IMR-90 (cell line): ENCODE results near the gene MRPL57. TPM values are rescaled to one million over a fixed set of nuclear protein-coding genes. Genes with fewer than 3 reads are reported as not detected.

Experiments used
- ATAC-seq: fragments of 200-7000 bp; cut with Tn5 transposase; 2 replicates; pipeline ENCODE4 v1.9.1; 2020; ENCODE audit warnings: low read depth, mild to moderate bottlenecking, moderate library complexity
- BruUV-seq: library from RNA; stranded (reverse); fragments of 400-500 nt; replicated peaks from 2 replicates; lab custom pipeline; 2021; lab: Mats Ljungman, UMichigan
- CTCF ChIA-PET: fragments of 300-600 bp; formaldehyde crosslinking; extraction: SDS; loops from one replicate; lab custom pipeline; 2021; ENCODE audit warnings: antibody characterized with exemption; lab: Yijun Ruan, JAX
- POLR2A ChIA-PET: fragments of 300-600 bp; sonication (Branson Sonifier 250); formaldehyde crosslinking; loops from one replicate; lab custom pipeline; 2022; ENCODE audit warnings: antibody characterized with exemption; ENCODE audit not compliant: unreplicated experiment; lab: Charles Lee
- DNase-seq: peaks from one replicate; pipeline ENCODE4 v3.0.0; 2013
- H2AFZ ChIP-seq: replicated peaks from 2 replicates; pipeline ENCODE3; 2013; ENCODE audit warnings: low read length, mild to moderate bottlenecking; ENCODE audit not compliant: poor library complexity
- H2AK5ac ChIP-seq: 2 replicates; pipeline ENCODE4 v1.6.1; 2013; ENCODE audit warnings: low read depth, low read length, inconsistent platforms
- H2AK9ac ChIP-seq: replicated peaks from 2 replicates; pipeline ENCODE3; 2013; ENCODE audit warnings: mild to moderate bottlenecking, low read depth, low read length, moderate library complexity; ENCODE audit not compliant: poor library complexity
- H2BK120ac ChIP-seq: 2 replicates; pipeline ENCODE4 v1.6.1; 2013; ENCODE audit warnings: low read depth, low read length, inconsistent platforms
- H2BK15ac ChIP-seq: 3 replicates; pipeline ENCODE4 v1.6.1; 2013; ENCODE audit warnings: low read depth, low read length, inconsistent platforms
- H2BK20ac ChIP-seq: 2 replicates; pipeline ENCODE4 v1.6.1; 2013; ENCODE audit warnings: low read depth, mild to moderate bottlenecking, inconsistent platforms, low read length, moderate library complexity
- H2BK5ac ChIP-seq: 2 replicates; pipeline ENCODE4 v1.6.1; 2013; ENCODE audit warnings: mild to moderate bottlenecking, low read depth, low read length, inconsistent platforms; ENCODE audit not compliant: poor library complexity, severe bottlenecking
- H3K14ac ChIP-seq: replicated peaks from 2 replicates; pipeline ENCODE4 v1.6.1; 2013; ENCODE audit warnings: low read depth, low read length, inconsistent platforms
- H3K18ac ChIP-seq: 2 replicates; pipeline ENCODE4 v1.6.1; 2013; ENCODE audit warnings: low read depth, low read length, control low read depth
- H3K23ac ChIP-seq: 2 replicates; pipeline ENCODE4 v1.6.1; 2013; ENCODE audit warnings: low read depth, low read length, inconsistent platforms
- H3K27ac ChIP-seq: 2 replicates; pipeline ENCODE4 v1.5.1; 2013; ENCODE audit warnings: mild to moderate bottlenecking, control low read depth, low read length; ENCODE audit not compliant: insufficient read depth
- H3K27me3 ChIP-seq: 2 replicates; pipeline ENCODE4 v1.6.1; 2013; ENCODE audit warnings: low read length; ENCODE audit not compliant: control insufficient read depth, insufficient read depth
- H3K36me3 ChIP-seq: 2 replicates; pipeline ENCODE4 v1.6.1; 2013; ENCODE audit warnings: low read length, mixed read lengths; ENCODE audit not compliant: control insufficient read depth, insufficient read depth
- H3K4ac ChIP-seq: 2 replicates; pipeline ENCODE4 v1.6.1; 2013; ENCODE audit warnings: low read depth, low read length, inconsistent platforms
- H3K4me1 ChIP-seq: 2 replicates; pipeline ENCODE4 v1.6.1; 2013; ENCODE audit warnings: low read length, mixed read lengths; ENCODE audit not compliant: control insufficient read depth, insufficient read depth
- H3K4me2 ChIP-seq: 2 replicates; pipeline ENCODE4 v1.6.1; 2013; ENCODE audit warnings: low read depth, mild to moderate bottlenecking, control low read depth, low read length, moderate library complexity
- H3K4me3 ChIP-seq: 2 replicates; pipeline ENCODE4 v1.5.1; 2013; ENCODE audit warnings: low read depth, mild to moderate bottlenecking, control low read depth, low read length, moderate library complexity; ENCODE audit not compliant: insufficient read depth
- H3K56ac ChIP-seq: 2 replicates; pipeline ENCODE4 v1.6.1; 2013; ENCODE audit warnings: low read length, inconsistent platforms; ENCODE audit not compliant: insufficient read depth; ENCODE audit errors: extremely low read depth
- H3K79me1 ChIP-seq, 2 experiments: 2 replicates each; pipeline ENCODE4 v1.6.1; 2013; ENCODE audit warnings: low read length in 2 of 2, inconsistent platforms in 1 of 2, low read depth in 1 of 2
- H3K9ac ChIP-seq: 2 replicates; pipeline ENCODE4 v1.6.1; 2013; ENCODE audit warnings: low read depth, low read length, control low read depth
- H3K9me1 ChIP-seq: 2 replicates; pipeline ENCODE4 v1.6.1; 2013; ENCODE audit warnings: low read length, inconsistent platforms; ENCODE audit not compliant: insufficient read depth
- H3K9me3 ChIP-seq: 2 replicates; pipeline ENCODE4 v1.6.1; 2013; ENCODE audit warnings: low read length; ENCODE audit not compliant: control insufficient read depth, insufficient read depth
- H4K20me1 ChIP-seq: 2 replicates; pipeline ENCODE4 v1.6.1; 2013; ENCODE audit warnings: low read length, inconsistent platforms; ENCODE audit not compliant: insufficient read depth
- H4K5ac ChIP-seq: 2 replicates; pipeline ENCODE4 v1.6.1; 2013; ENCODE audit warnings: mild to moderate bottlenecking, low read depth, low read length, control low read depth
- H4K8ac ChIP-seq, 2 experiments: 2 replicates each; pipeline ENCODE4 v1.6.1; 2013; ENCODE audit warnings: low read depth in 2 of 2, low read length in 2 of 2, control low read depth in 1 of 2, inconsistent platforms in 1 of 2
- H4K91ac ChIP-seq: 2 replicates; pipeline ENCODE4 v1.6.1; 2013; ENCODE audit warnings: low read depth, low read length, inconsistent platforms; ENCODE audit not compliant: insufficient read depth
- BHLHE40 ChIP-seq: fragments of 150-350 bp; IDR thresholded peaks from 2 replicates; pipeline ENCODE4 v1.6.1; 2016; ENCODE audit warnings: mild to moderate bottlenecking, low read depth, low read length
- CEBPB ChIP-seq: IDR thresholded peaks from 2 replicates; pipeline ENCODE4 v1.6.1; 2012; ENCODE audit warnings: low read depth, low read length, improper control_type of control experiment
- FOS ChIP-seq: fragments of 150-350 bp; IDR thresholded peaks from 2 replicates; pipeline ENCODE4 v1.6.1; 2016; ENCODE audit warnings: low read depth, low read length
- MAFK ChIP-seq: IDR thresholded peaks from 2 replicates; pipeline ENCODE4 v1.6.1; 2012; ENCODE audit warnings: low read depth, low read length, improper control_type of control experiment
- POLR2A ChIP-seq: IDR thresholded peaks from 2 replicates; pipeline ENCODE4 v1.6.1; 2012; ENCODE audit warnings: mild to moderate bottlenecking, low read depth, low read length
- RCOR1 ChIP-seq: IDR thresholded peaks from 2 replicates; pipeline ENCODE4 v1.6.1; 2012; ENCODE audit warnings: mild to moderate bottlenecking, low read length, improper control_type of control experiment; ENCODE audit not compliant: insufficient replicate concordance
- RFX5 ChIP-seq: IDR thresholded peaks from 2 replicates; pipeline ENCODE4 v1.8.0; 2012; ENCODE audit warnings: low read depth, mild to moderate bottlenecking, low read length, moderate library complexity
- SMC3 ChIP-seq: fragments of 150-350 bp; IDR thresholded peaks from 2 replicates; pipeline ENCODE4 v1.6.1; 2016; ENCODE audit warnings: low read depth, mild to moderate bottlenecking, antibody characterized with exemption, low read length, moderate library complexity
- WGBS, 2 experiments: methylation state at CpG; one replicate each; pipeline versions ENCODE4 v1.1.5 to v1.1.7; 2013; ENCODE audit warnings: missing lambda C conversion rate in 2 of 2; ENCODE audit not compliant: insufficient read length in 1 of 2; ENCODE audit errors: extremely low coverage in 2 of 2; 5-methylcytosine and 5-hydroxymethylcytosine counted together
- dilution Hi-C: fragments of 300-500 bp; cut with HindIII; formaldehyde crosslinking; loops from one replicate; pipeline ENCODE4 v1.14.3; 2018; ENCODE audit warnings: low sequenced_read_pairs; ENCODE audit not compliant: unreplicated experiment
- in situ Hi-C: fragments of 300-500 bp; cut with MboI; formaldehyde crosslinking; loops from 3 replicates; pipeline ENCODE4 v1.14.3; 2019; ENCODE audit warnings: low sequenced_read_pairs, inconsistent platforms, mixed read lengths
- intact Hi-C: fragments of 100-400 bp; cut with micrococcal nuclease; formaldehyde crosslinking; loops from 2 replicates; pipeline ENCODE4 v1.10.0; 2022
- polyA plus RNA-seq, 3 experiments: library from polyadenylated mRNA; depleted of rRNA; stranded (reverse); fragments of >200 nt; gene quantifications; 2 replicates each; pipeline ENCODE4 v1.2.3, GENCODE V29; 2012; ENCODE audit warnings: low replicate concordance in 1 of 3
- total RNA-seq: library from RNA; depleted of rRNA; stranded (reverse); fragments of >200 nt; gene quantifications from 2 replicates; pipeline ENCODE4 v1.2.3, GENCODE V29; 2012
- TF ChIP-seq, protein P1 (sequence below): fragments of 150-350 bp; IDR thresholded peaks from 2 replicates; pipeline ENCODE4 v1.6.1; 2016; ENCODE audit warnings: low read depth, mild to moderate bottlenecking, low read length, moderate library complexity, borderline replicate concordance
- TF ChIP-seq, protein P2 (sequence below): fragments of 150-350 bp; IDR thresholded peaks from 2 replicates; pipeline ENCODE4 v1.6.1; 2017; ENCODE audit warnings: mild to moderate bottlenecking, antibody characterized with exemption, low read length, low read depth

MRPL57 gene
- total and polyA plus RNA-seq, 2 of the 4 experiments (the other 2 are of a cell fraction): 7.0 to 8.0 TPM

DNA sequence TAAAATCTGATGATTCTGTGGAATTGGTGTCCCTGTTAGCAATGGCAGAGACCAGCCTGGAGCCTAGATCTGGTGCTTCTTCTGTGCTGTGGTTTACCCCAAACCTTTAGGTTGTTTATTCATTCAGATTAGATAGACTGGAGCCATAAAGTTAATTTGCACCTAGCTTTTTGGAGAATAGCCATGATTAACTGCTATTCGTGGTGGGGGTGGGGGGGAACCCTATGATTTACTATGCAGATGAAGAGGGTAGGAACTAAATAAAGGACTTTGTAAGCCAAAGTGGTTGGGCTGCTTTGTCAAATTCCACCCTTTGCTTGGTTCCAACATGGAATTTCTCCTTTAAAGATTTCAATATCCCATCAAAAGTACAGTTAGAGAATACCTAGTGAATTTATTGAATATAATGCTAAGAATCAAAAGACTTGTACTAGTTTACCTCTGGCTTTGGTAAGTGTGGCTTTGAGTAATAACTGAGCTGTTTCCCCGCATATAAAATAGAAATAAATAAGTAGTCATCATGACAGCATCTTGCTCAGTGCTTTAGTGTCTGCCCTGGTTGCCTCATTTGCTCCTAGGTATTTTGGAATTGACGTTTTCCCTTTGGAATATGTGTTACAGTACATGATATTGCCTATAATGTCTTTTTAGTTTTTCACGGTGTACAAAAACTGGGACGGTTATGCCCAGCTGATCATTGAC is 27.8 kb upstream of the MRPL57 start:
- H4K91ac ChIP-seq: no peak overlapping the region
- no peak overlapping the region for H3K23ac ChIP-seq
- H3K4me2 ChIP-seq: no peak overlapping the region
- no peaks in the 10 kb centered on the region for H3K27me3 ChIP-seq
- H3K14ac ChIP-seq: no peak overlapping the region
- intact Hi-C loops (no loop called here), dilution Hi-C loops (no loop called here), in situ Hi-C loops (no loop called here)
- no peaks in the 10 kb centered on the region for H3K9me3 ChIP-seq
- H2AFZ ChIP-seq: no peak overlapping the region
- H2BK20ac ChIP-seq: no peak overlapping the region
- no peak overlapping the region for H4K8ac ChIP-seq
- BruUV-seq: no TSS peak
- H3K4me1 ChIP-seq: peaks cover 6% of the 10 kb centered on the region; the same call in 1 of the 2 replicates
- H3K79me1 ChIP-seq: peaks cover 13 to 15% of the 10 kb centered on the region in 2 experiments; a peak in 2 of 4 replicates
- H3K27ac ChIP-seq: no peak overlapping the region
- no peak overlapping the region for H4K5ac ChIP-seq
- H3K56ac ChIP-seq: no peak overlapping the region
- H3K36me3 ChIP-seq: peaks cover 14% of the 10 kb centered on the region
- TF ChIP-seq, protein P1, sequence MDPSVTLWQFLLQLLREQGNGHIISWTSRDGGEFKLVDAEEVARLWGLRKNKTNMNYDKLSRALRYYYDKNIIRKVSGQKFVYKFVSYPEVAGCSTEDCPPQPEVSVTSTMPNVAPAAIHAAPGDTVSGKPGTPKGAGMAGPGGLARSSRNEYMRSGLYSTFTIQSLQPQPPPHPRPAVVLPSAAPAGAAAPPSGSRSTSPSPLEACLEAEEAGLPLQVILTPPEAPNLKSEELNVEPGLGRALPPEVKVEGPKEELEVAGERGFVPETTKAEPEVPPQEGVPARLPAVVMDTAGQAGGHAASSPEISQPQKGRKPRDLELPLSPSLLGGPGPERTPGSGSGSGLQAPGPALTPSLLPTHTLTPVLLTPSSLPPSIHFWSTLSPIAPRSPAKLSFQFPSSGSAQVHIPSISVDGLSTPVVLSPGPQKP: no peak
- no peak for TF ChIP-seq FOS
- TF ChIP-seq CEBPB: no peak
- no peak for TF ChIP-seq RFX5
- TF ChIP-seq BHLHE40: no peak
- TF ChIP-seq, protein P2, sequence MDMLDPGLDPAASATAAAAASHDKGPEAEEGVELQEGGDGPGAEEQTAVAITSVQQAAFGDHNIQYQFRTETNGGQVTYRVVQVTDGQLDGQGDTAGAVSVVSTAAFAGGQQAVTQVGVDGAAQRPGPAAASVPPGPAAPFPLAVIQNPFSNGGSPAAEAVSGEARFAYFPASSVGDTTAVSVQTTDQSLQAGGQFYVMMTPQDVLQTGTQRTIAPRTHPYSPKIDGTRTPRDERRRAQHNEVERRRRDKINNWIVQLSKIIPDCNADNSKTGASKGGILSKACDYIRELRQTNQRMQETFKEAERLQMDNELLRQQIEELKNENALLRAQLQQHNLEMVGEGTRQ: no peak
- TF ChIP-seq MAFK: no peak
- TF ChIP-seq SMC3: no peak
- TF ChIP-seq RCOR1: no peak
- TF ChIP-seq POLR2A: no peak
- WGBS, 2 experiments: 94% methylated on average over 2 of the region's 5 CpGs; no CpG with 5 or more reads in 1 of the 2 experiments
- no peak overlapping the region for H2AK9ac ChIP-seq
- CTCF ChIA-PET: no interaction called here
- H3K18ac ChIP-seq: no peak overlapping the region
- POLR2A ChIA-PET: interaction anchor here (0.6 kb wide), 1 partner anchor 46 kb away, joined by 3 read pairs; no protein-coding TSS in a partner anchor
- H3K9me1 ChIP-seq: peaks cover 3% of the 10 kb centered on the region; the same call in 1 of the 2 replicates
- H3K4ac ChIP-seq: no peak overlapping the region
- H2BK5ac ChIP-seq: no peak overlapping the region
- H2BK120ac ChIP-seq: no peak overlapping the region
- no peak overlapping the region for H3K9ac ChIP-seq
- ATAC-seq: no peak
- peaks cover 10% of the 10 kb centered on the region; the same call in 1 of the 2 replicates for H4K20me1 ChIP-seq
- H2BK15ac ChIP-seq: no peak overlapping the region
- DNase-seq: no peak
- no peak overlapping the region for H2AK5ac ChIP-seq
- H3K4me3 ChIP-seq: no peak overlapping the region
